SK-N-SH (cell line): Measurements from ENCODE around the gene TIGD6.
A peak's percentile ranks its signal among the peaks of the same experiment; 100 is the strongest.

ENCODE experiments used
- EZH2phosphoT487 ChIP-seq: fragments of 200-600 bp; sonication (generic); IDR thresholded peaks from 2 replicates; pipeline ENCODE4 v1.6.1; 2017; ENCODE audit warnings: low read depth, mixed run types, mild to moderate bottlenecking, antibody characterized with exemption, moderate library complexity, borderline replicate concordance
- RAD21 ChIP-seq: IDR thresholded peaks from 2 replicates; pipeline ENCODE4 v1.6.1; 2012; ENCODE audit warnings: mild to moderate bottlenecking, low read length
- RCOR1 ChIP-seq: fragments of 150-350 bp; IDR thresholded peaks from 2 replicates; pipeline ENCODE4 v1.6.1; 2017; ENCODE audit warnings: antibody characterized with exemption, low read length
- TAF1 ChIP-seq: IDR thresholded peaks from 2 replicates; pipeline ENCODE4 v1.6.1; 2012; ENCODE audit warnings: low read depth, mild to moderate bottlenecking, low read length, moderate library complexity, borderline replicate concordance
- TF ChIP-seq, protein P1 (sequence below): fragments of 200-600 bp; sonication (generic); IDR thresholded peaks from 2 replicates; pipeline ENCODE4 v1.6.1; 2017; ENCODE audit warnings: antibody characterized with exemption, mild to moderate bottlenecking, moderate library complexity
- TF ChIP-seq, protein P2 (sequence below): IDR thresholded peaks from 2 replicates; pipeline ENCODE4 v1.4.0; 2012; ENCODE audit warnings: low read depth, borderline replicate concordance

DNA sequence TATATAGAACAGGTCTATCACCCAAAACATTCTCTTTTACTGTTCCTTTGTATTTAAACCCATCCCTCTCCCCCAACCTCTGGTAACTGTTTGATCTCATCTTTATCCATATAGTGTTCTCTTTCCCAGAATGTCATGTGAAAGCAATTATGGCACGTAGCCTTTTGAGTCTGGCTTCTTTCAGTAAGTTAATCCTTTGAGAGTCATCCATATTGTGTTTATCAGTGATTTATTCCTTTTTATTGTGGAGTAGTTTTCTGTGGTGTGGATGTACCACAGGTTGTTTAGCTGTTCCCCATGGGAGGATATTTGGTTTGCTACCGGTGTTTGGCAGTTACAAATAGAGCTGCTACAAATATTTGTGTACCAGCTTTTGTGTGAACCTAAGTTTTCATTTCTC is 38.1 kb upstream of the TIGD6 start:
- TF ChIP-seq, protein P1, sequence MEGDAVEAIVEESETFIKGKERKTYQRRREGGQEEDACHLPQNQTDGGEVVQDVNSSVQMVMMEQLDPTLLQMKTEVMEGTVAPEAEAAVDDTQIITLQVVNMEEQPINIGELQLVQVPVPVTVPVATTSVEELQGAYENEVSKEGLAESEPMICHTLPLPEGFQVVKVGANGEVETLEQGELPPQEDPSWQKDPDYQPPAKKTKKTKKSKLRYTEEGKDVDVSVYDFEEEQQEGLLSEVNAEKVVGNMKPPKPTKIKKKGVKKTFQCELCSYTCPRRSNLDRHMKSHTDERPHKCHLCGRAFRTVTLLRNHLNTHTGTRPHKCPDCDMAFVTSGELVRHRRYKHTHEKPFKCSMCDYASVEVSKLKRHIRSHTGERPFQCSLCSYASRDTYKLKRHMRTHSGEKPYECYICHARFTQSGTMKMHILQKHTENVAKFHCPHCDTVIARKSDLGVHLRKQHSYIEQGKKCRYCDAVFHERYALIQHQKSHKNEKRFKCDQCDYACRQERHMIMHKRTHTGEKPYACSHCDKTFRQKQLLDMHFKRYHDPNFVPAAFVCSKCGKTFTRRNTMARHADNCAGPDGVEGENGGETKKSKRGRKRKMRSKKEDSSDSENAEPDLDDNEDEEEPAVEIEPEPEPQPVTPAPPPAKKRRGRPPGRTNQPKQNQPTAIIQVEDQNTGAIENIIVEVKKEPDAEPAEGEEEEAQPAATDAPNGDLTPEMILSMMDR = no peak
- TF ChIP-seq, protein P2, sequence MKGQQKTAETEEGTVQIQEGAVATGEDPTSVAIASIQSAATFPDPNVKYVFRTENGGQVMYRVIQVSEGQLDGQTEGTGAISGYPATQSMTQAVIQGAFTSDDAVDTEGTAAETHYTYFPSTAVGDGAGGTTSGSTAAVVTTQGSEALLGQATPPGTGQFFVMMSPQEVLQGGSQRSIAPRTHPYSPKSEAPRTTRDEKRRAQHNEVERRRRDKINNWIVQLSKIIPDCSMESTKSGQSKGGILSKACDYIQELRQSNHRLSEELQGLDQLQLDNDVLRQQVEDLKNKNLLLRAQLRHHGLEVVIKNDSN = no peak
- TF ChIP-seq TAF1 (no peak), EZH2phosphoT487 (no peak), RAD21 (no peak), RCOR1 (peak; percentile 20; the same call in 1 of the 2 replicates)
